ENCODE data around the gene CDK5RAP1.

The CDK5RAP1 gene

DNA sequence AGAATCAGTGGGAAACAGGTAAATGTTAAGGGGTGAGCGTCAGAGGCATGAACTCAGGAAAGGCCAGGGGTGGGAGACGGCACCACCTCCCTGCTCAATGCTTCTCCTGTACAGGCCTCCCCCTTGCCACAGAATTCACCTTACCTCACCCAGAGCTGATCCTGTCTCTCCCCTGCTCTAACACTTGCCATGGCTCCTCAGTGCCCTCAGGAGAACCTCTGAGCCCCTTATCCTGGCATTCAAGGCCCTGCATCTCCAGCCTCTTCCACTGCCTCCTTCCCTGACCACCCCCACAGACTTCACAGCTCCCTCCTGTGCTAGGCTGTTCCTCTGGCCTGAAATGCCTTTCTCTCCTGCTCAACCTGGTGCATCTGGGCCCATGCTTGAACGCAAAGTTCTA lies 84.4 kb downstream of the CDK5RAP1 start:
- POLR2A ChIA-PET (ENCODE audit: low non-redundant PET), result no interaction called here
- DNase-seq (ENCODE audit: low spot score), result no peak
- CTCF ChIA-PET, result interaction anchor here (0.5 to 0.6 kb wide), 2 partner anchors 18 to 415 kb away, joined by 3 to 5 read pairs; no protein-coding TSS in a partner anchor
- no peak overlapping the region for H3K27ac ChIP-seq
- TF ChIP-seq, protein P1, sequence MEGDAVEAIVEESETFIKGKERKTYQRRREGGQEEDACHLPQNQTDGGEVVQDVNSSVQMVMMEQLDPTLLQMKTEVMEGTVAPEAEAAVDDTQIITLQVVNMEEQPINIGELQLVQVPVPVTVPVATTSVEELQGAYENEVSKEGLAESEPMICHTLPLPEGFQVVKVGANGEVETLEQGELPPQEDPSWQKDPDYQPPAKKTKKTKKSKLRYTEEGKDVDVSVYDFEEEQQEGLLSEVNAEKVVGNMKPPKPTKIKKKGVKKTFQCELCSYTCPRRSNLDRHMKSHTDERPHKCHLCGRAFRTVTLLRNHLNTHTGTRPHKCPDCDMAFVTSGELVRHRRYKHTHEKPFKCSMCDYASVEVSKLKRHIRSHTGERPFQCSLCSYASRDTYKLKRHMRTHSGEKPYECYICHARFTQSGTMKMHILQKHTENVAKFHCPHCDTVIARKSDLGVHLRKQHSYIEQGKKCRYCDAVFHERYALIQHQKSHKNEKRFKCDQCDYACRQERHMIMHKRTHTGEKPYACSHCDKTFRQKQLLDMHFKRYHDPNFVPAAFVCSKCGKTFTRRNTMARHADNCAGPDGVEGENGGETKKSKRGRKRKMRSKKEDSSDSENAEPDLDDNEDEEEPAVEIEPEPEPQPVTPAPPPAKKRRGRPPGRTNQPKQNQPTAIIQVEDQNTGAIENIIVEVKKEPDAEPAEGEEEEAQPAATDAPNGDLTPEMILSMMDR (conservative IDR thresholded peaks at IDR 0.05; ENCODE audit: low read depth), result no peak

DNA sequence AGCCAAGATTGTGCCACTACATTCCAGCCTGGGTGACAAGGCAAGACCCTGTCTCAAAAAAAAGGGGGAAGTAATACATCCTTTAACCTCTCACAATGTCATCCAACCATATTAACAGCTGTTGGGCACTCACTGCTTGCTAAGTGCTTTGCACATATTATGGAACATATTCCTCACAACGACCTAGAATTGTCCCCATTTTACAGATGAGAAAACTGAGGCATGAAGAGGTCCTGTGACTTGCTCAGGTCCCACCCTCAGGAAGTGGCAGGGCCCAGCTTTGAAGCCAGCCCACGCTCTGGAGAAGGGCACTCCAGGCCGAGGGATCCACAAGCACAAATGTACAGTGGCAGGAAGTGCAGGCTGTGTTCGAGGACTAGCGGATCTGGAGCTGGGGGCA lies 85.0 kb downstream of the CDK5RAP1 start:
- CTCF ChIA-PET, result no interaction called here

DNA sequence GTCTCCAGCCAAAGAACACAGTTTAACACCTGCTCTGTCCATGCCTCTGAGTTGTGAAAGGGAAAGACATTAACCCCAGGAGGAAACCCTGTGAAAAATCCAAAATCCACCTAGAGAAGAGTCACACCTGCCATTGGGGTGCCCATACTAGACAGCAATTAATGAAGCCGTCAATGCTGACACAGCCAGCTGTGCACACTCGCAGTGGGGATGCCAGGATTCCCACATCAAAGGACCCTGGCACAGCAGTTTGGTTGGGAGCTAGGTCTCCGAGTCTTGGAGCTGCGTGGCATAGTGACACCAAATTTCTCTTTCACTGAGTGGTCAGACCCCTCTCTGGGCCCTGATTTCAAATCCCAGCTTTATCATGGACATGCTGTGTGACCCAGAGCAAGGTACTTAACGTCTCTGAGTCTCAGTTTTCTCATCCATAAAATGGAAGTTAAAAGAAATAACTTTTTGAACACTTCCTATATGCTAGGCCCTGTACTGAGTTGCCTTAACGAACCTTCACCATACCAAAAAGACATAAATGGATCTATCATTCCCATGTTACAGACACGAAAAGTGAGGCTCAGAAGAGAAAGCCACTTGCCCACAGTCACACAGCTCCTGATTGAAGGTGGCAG lies 87.5 kb downstream of the CDK5RAP1 start:
- ChIA-PET POLR2A (ENCODE audit: low non-redundant PET) (no interaction called here), CTCF (interaction anchor here (0.6 to 0.8 kb wide), 3 partner anchors 14 to 59 kb away, joined by 3 read pairs; no protein-coding TSS in a partner anchor)
- TF ChIP-seq, protein P1 (conservative IDR thresholded peaks at IDR 0.05; ENCODE audit: low read depth), result no peak
- no peak overlapping the region for H3K27ac ChIP-seq
- no peak for DNase-seq (ENCODE audit: low spot score)

More for the DNA sequence above, 85.0 kb downstream of the CDK5RAP1 start:
- DNase-seq (ENCODE audit: low spot score), result no peak
- TF ChIP-seq, protein P1 (conservative IDR thresholded peaks at IDR 0.05; ENCODE audit: low read depth), result no peak
- no peak overlapping the region for H3K27ac ChIP-seq
- POLR2A ChIA-PET (ENCODE audit: low non-redundant PET), result no interaction called here

DNA sequence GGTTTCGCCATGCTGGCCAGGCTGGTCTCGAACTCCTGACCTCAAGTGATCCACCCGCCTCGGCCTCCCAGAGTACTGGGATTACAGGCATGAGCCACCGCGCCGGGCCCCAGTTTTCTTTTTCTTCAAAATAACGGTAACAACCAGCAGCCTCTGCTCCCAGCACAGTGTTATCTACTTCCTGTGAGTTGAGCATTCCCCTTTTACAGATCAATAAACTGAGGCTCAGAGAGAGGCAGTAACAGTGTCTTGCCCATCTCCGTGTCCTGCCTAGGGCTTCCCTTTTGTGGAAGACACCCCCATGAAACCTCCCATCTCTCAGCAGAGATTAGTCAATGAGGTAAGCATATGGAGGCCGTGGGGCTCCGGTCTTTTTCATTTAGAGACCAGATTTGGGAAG lies 88.7 kb downstream of the CDK5RAP1 start:
- CTCF ChIA-PET, result no interaction called here
- no peak overlapping the region for H3K27ac ChIP-seq
- TF ChIP-seq, protein P1 (conservative IDR thresholded peaks at IDR 0.05; ENCODE audit: low read depth), result no peak
- DNase-seq (ENCODE audit: low spot score), result no peak
- POLR2A ChIA-PET (ENCODE audit: low non-redundant PET), result no interaction called here

DNA sequence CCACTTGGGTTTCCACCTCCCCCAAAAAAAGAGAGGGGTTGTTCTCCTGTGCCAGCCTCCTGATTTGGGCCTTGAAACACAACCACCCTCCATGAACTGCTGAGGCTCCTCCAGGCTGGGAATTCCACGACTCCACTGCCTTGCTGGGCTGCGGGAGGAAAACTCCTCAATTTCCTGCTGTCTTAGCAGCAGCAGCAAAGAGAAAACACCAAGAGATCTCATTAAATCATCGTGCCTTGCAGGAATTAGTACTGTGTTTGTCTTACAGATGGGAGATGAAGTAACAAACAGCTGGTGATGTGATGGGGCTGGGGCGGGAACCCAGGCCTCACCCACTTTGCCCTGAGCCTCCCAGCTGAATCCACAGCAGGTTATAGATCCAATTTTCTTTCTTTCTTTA lies 89.3 kb downstream of the CDK5RAP1 start:
- ChIA-PET POLR2A (ENCODE audit: low non-redundant PET) (no interaction called here), CTCF (interaction anchor here (0.7 kb wide), 1 partner anchor 816 kb away, joined by 4 read pairs; no protein-coding TSS in a partner anchor)
- H3K27ac ChIP-seq, result no peak overlapping the region
- no peak for DNase-seq (ENCODE audit: low spot score)
- TF ChIP-seq, protein P1 (conservative IDR thresholded peaks at IDR 0.05; ENCODE audit: low read depth), result no peak

DNA sequence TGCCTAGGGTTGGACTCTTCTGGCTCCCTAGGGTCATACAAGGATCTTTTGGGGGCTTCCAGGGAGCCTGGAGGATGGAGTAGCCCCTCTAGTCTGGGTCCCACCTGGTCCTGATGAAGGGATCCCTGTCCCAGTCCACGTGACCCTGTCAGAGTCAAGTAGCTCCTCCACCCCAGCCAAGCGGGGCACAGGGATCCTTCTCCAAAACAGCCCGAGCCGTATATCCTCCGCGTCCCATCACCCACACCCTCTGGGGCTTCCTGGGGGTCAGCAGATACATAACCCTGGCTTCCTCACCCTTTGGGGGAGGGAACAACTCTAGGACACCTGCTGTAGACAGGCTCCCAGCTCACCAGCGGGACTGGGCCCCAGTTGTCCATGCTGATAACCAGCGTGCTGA lies 90.3 kb downstream of the CDK5RAP1 start:
- CTCF ChIA-PET, result interaction anchor here (0.6 to 0.9 kb wide), 2 partner anchors 11 to 49 kb away, joined by 3 to 4 read pairs; no protein-coding TSS in a partner anchor
- DNase-seq (ENCODE audit: low spot score), result no peak
- H3K27ac ChIP-seq, result no peak overlapping the region
- POLR2A ChIA-PET (ENCODE audit: low non-redundant PET), result no interaction called here
- TF ChIP-seq, protein P1 (conservative IDR thresholded peaks at IDR 0.05; ENCODE audit: low read depth), result no peak
